Gastroesophageal sphincter (tissue), 3 donors: Measurements from ENCODE around the gene TRIP11.

Source experiments
- POLR2AphosphoS5 ChIP-seq: sonication (generic); formaldehyde crosslinking; IDR thresholded peaks from one replicate; pipeline ENCODE4 v1.6.1; 2017; ENCODE audit warnings: antibody characterized with exemption
- TF ChIP-seq, protein P1 (sequence below), 4 experiments: fragments of 200-600 bp in 2 of 4; fragments of 450-650 bp in 2 of 4; sonication (generic) in 1 of 4; IDR thresholded peaks; one replicate each; pipeline ENCODE4 v1.5.1; 2017 to 2019; ENCODE audit warnings: antibody characterized with exemption in 4 of 4, mild to moderate bottlenecking in 2 of 4, moderate library complexity in 2 of 4

DNA sequence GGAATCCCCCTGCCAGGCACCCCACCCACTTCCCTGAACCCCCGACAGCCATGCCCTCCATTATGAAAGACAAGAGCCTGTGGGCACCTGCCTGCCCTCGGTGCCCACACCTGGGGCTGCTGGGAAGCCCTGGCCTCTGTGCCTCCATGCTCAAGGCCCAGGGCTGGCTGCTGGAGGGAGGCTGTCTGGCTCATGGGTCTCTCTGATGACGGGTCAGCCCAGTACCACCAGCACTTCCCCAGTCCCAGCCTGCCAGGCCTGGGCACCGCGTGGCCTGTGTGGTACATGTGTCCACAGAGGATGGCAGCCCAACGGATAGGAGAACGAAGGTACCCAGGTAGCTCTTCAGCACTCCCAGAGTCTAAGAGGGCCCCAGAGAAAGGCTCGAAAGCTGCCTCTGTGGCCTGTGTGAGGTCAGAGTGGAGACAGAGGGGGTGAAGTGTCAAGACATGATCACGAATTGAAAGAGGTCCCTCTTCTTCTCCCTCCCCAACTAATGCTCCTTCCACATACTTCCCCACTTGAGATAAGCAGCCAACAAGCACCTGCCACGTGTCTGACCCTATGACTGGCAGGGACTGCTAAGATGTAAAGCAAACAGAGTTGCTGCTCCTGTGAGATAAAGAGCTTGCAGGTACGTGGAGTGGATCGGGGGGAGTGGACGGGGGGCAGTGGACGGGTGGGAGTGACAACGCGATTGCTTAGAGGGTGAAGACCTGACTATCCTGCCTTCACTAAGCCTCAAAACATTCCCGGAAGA is 113.5 kb downstream of the TRIP11 start:
- TF ChIP-seq, protein P1, sequence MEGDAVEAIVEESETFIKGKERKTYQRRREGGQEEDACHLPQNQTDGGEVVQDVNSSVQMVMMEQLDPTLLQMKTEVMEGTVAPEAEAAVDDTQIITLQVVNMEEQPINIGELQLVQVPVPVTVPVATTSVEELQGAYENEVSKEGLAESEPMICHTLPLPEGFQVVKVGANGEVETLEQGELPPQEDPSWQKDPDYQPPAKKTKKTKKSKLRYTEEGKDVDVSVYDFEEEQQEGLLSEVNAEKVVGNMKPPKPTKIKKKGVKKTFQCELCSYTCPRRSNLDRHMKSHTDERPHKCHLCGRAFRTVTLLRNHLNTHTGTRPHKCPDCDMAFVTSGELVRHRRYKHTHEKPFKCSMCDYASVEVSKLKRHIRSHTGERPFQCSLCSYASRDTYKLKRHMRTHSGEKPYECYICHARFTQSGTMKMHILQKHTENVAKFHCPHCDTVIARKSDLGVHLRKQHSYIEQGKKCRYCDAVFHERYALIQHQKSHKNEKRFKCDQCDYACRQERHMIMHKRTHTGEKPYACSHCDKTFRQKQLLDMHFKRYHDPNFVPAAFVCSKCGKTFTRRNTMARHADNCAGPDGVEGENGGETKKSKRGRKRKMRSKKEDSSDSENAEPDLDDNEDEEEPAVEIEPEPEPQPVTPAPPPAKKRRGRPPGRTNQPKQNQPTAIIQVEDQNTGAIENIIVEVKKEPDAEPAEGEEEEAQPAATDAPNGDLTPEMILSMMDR (IDR thresholded peaks at IDR 0.05), result no peak
- no peak for TF ChIP-seq POLR2AphosphoS5
